Mammary epithelial cell (primary cell): ENCODE results near the gene FRY.

Experiments used
- EZH2 ChIP-seq: IDR thresholded peaks from 2 replicates; pipeline ENCODE4 v1.6.1; 2012; ENCODE audit warnings: low read length, inconsistent platforms, borderline replicate concordance
- TF ChIP-seq, protein P1 (sequence below), 2 donors: IDR thresholded peaks in 1 of 2; conservative IDR thresholded peaks in 1 of 2; 2 replicates each; pipeline ENCODE4 v1.5.1; 2011 to 2012; ENCODE audit warnings: inconsistent platforms in 2 of 2, low read length in 2 of 2, mild to moderate bottlenecking in 2 of 2, control low read depth in 1 of 2, low read depth in 1 of 2; ENCODE audit not compliant: insufficient read depth in 1 of 2; ENCODE audit errors: extremely low read depth in 1 of 2

- TF ChIP-seq, protein P1, sequence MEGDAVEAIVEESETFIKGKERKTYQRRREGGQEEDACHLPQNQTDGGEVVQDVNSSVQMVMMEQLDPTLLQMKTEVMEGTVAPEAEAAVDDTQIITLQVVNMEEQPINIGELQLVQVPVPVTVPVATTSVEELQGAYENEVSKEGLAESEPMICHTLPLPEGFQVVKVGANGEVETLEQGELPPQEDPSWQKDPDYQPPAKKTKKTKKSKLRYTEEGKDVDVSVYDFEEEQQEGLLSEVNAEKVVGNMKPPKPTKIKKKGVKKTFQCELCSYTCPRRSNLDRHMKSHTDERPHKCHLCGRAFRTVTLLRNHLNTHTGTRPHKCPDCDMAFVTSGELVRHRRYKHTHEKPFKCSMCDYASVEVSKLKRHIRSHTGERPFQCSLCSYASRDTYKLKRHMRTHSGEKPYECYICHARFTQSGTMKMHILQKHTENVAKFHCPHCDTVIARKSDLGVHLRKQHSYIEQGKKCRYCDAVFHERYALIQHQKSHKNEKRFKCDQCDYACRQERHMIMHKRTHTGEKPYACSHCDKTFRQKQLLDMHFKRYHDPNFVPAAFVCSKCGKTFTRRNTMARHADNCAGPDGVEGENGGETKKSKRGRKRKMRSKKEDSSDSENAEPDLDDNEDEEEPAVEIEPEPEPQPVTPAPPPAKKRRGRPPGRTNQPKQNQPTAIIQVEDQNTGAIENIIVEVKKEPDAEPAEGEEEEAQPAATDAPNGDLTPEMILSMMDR (conservative IDR thresholded peaks at IDR 0.05 in 1 of 2, IDR thresholded peaks at IDR 0.05 in 1 of 2; ENCODE audit: extremely low read depth in 1 of 2, insufficient read depth in 1 of 2, low read depth in 1 of 2, low read length in 2 of 2): no peak
- TF ChIP-seq EZH2: no peak
Observed at GRCh38 chr13:32134241-32135055, 102.9 kb downstream of the FRY start.
